ENCODE measurements around the gene OTUB2.

OTUB2 gene

GRCh38 chr14:94019329-94019728, 6.8 kb upstream of the OTUB2 start:
- in situ Hi-C loops (cut with HindIII; ENCODE audit: low sequenced_read_pairs), result no loop called here
- no peak for TF ChIP-seq CTCF (IDR thresholded peaks at IDR 0.05; ENCODE audit: low read depth, low read length)
- no peak overlapping the region for H3K4me3 ChIP-seq (ENCODE audit: low read depth, low read length)
- no peak for DNase-seq (ENCODE audit: low read depth, low spot score)

- no peak for DNase-seq (ENCODE audit: low read depth, low spot score)
- no peak for TF ChIP-seq CTCF (IDR thresholded peaks at IDR 0.05; ENCODE audit: low read depth, low read length)
- in situ Hi-C loops (cut with HindIII; ENCODE audit: low sequenced_read_pairs), result no loop called here
- H3K4me3 ChIP-seq (ENCODE audit: low read depth, low read length), result no peak overlapping the region
Measured at GRCh38 chr14:94020267-94020666, 5.9 kb upstream of the OTUB2 start.

DNA sequence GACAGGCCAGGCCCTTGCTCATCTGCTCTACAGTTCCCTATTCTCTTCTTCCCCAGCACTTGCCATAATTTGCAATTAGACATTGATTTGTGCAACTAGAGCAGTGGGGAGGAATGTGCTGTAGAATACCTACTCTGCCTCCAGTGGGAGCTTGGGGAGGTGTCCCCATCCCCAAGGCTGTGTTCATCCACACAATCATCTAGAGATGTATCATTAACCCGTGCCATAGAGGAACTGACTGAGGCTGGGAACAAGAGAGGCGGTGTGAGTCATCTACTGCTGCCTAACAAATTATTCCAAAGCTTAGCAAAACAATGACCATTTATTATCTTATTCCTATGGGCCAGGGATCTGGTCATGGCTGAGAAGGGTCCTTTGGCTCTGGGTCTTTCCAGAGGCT, 5.1 kb upstream of the OTUB2 start:
- no peak for TF ChIP-seq CTCF (IDR thresholded peaks at IDR 0.05; ENCODE audit: low read depth, low read length)
- peak; percentile 46 for DNase-seq (ENCODE audit: low read depth, low spot score)
- in situ Hi-C loops (cut with HindIII; ENCODE audit: low sequenced_read_pairs), result no loop called here
- H3K4me3 ChIP-seq (ENCODE audit: low read depth, low read length), result no peak overlapping the region

GRCh38 chr14:94021416-94022157, 4.6 kb upstream of the OTUB2 start:
- in situ Hi-C loops (cut with HindIII; ENCODE audit: low sequenced_read_pairs), result no loop called here
- peak; percentile 41 for DNase-seq (ENCODE audit: low read depth, low spot score)
- TF ChIP-seq CTCF (IDR thresholded peaks at IDR 0.05; ENCODE audit: low read depth, low read length), result no peak
- no peak overlapping the region for H3K4me3 ChIP-seq (ENCODE audit: low read depth, low read length)

DNA sequence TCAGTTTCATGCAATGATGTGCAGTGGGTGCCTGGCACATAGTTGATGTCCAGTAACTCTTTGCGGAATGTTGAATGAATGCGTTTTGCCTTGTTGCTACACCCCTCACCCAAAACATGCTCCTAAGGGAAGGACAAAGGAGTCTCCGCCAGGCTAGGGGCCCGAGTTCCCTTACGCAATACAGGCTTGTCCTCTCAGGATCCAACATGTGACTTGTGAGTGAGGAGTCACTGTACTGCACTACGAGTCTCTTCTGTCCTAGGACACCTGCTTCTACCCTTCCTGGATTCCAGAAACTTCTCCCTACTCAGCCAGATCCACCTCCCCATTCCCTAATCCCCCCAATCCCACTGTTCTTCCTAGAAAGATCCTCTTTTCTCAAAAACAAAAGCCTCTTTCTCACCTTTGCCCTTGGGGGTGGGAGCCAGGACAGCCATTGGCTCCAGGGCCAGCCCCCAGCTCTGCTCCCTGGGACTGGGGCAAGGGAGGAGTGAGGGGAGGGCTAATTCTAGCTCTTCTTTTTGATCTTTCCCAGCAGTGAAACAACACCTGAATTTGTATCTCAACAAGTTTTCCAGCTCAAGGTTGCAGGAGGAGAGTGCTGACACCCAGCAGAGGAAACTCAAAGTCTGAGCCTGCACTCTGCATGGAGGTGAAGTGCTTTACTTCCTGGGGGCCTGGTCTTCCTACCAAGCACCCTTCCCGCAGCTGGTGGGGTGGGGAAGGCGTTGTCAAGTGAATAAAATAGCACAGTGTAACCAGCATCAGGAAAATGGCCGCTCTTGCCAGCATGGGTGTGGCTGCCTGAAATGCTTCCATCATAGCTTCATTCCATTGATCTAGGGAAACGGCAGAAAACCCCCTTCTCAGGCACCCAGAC, 3.4 kb upstream of the OTUB2 start:
- H3K4me3 ChIP-seq (ENCODE audit: low read depth, low read length), result no peak overlapping the region
- no peak for TF ChIP-seq CTCF (IDR thresholded peaks at IDR 0.05; ENCODE audit: low read depth, low read length)
- in situ Hi-C loops (cut with HindIII; ENCODE audit: low sequenced_read_pairs), result no loop called here
- DNase-seq (ENCODE audit: low read depth, low spot score), result no peak

GRCh38 chr14:94024549-94024948, 1.6 kb upstream of the OTUB2 start:
- DNase-seq (ENCODE audit: low read depth, low spot score), result no peak
- in situ Hi-C loops (cut with HindIII; ENCODE audit: low sequenced_read_pairs), result no loop called here
- no peak for TF ChIP-seq CTCF (IDR thresholded peaks at IDR 0.05; ENCODE audit: low read depth, low read length)
- no peak overlapping the region for H3K4me3 ChIP-seq (ENCODE audit: low read depth, low read length)

All from astrocyte of the spinal cord (primary cell).